Vein endothelial cell (primary cell): Measurements from ENCODE around the gene TAF9. TPM values are rescaled to one million over a fixed set of nuclear protein-coding genes. Genes with fewer than 3 reads are reported as not detected.

Experiments used
- total RNA-seq: library from RNA; depleted of rRNA; stranded (reverse); fragments of >200 nt; gene quantifications from 2 replicates; pipeline ENCODE4 v1.2.3, GENCODE V29; 2012

Gene TAF9
- 75.1 and 88.0 TPM in 2 replicates for total RNA-seq

GRCh38 chr5:69369340-69370121 lies at the start of gene TAF9, which contains the start of the genes AK6 and RAD17:
TAF9 (minus strand) TSS chr5:69369520; CDS start chr5:69365737, 3,783 bp downstream.
AK6 (minus strand) TSS chr5:69369520; CDS start chr5:69369490, 30 bp downstream.
RAD17 (plus strand) TSS chr5:69369818; CDS start chr5:69372209, 2,391 bp downstream.

GRCh38 chr5:69414885-69415583 lies 45.7 kb upstream of the TAF9 start, which contains the start of gene MARVELD2:
MARVELD2 (plus strand) TSS chr5:69415116; CDS start chr5:69419386, 4,270 bp downstream.

Other genes starting within 250 kb of the TAF9 start
- gene CCNB1, start 202.4 kb downstream of the TAF9 start, total RNA-seq, result 64.3 and 103 TPM in 2 replicates
- 6.9 and 9.5 TPM in 2 replicates for gene CENPH, start 179.9 kb downstream of the TAF9 start, total RNA-seq
- gene CDK7, start 134.6 kb downstream of the TAF9 start, total RNA-seq, result 47.6 and 55.9 TPM in 2 replicates
- 6.3 and 7.8 TPM in 2 replicates for gene CCDC125, start 36.7 kb downstream of the TAF9 start, total RNA-seq
- 12.7 and 15.6 TPM in 2 replicates for gene AK6, start within 50 bp of the TAF9 start, total RNA-seq
- gene RAD17, start 298 bp upstream of the TAF9 start, total RNA-seq, result 11.4 and 19.5 TPM in 2 replicates
- 4.8 and 6.2 TPM in 2 replicates for gene MARVELD2, start 45.6 kb upstream of the TAF9 start, total RNA-seq
- gene OCLN, start 123.3 kb upstream of the TAF9 start, total RNA-seq, result 7.7 and 11.8 TPM in 2 replicates
- gene GTF2H2C, start 190.7 kb upstream of the TAF9 start, total RNA-seq, result 21.6 and 36.6 TPM in 2 replicates